Medulla oblongata (tissue), 1 donor: Measurements from ENCODE around the gene FUT1.
A peak's percentile ranks its signal among the peaks of the same experiment; 100 is the strongest.
"Not testable (repeated sequence)": the region's sequence is repeated elsewhere in the genome, so short reads cannot be mapped to it uniquely, and the experiment has no call there.

ENCODE experiments used
- DNase-seq: peaks from one replicate; pipeline ENCODE4 v3.0.0-alpha.2; 2015; ENCODE audit errors: extremely low spot score

FUT1 gene

DNA sequence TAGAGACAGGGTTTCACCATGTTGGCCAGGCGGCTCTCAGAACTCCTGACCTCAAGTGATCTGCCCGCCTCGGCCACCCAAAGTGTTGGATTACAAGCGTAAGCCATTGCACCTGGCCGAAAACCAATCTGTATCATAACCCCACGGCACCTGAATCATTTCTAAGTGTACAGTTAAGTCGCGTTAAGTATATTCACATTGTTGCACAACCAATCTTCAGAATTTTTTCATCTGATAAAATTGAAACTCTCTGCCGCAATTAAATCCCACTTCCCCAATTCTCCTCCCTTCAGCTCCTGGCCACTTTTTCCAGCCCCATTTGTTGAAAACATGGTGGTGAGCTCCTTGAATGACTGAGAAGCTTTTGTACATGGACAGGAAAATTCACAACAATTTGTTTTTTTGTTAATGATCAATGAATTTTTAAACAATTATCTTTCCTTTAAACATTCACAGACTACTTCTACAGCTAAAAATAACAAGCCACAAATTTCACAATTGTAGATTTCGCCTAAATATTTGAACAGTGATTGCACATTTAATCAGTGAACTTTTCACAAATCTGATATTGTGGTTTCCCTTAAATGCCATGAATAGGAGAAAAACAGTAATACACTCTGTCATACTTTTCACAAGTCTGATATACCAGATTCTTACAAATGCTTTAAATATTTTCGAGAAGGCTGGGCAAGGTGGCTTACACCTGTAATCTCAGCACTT is 16.7 kb upstream of the FUT1 start:
- no peak for DNase-seq

DNA sequence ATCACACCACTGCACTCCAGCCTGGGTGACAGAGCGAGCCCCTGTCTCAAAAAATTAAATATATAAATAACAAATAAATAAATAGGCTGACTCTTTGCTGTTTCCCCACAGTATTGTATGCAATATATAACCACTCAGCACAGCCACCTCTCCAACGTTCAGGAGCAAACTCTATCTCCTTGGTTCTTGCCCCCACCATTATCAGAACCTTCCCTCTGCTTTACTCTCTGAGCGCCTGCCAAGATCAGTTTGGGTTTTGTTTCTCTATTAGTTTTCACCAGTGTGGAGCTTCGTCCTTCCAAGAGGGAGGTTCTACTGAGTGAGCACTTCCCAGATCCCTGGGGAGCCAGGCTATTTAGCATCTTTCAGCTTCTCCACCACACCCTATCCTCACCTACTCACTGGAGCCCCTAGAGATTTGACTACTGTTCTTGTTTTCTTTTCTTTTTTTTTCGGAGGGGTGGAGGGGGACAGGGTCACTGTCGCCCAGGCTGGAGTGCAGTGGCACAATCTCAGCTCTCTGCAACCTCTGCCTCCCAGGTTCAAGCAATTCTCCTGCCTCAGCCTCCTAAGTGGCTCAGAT is 15.8 kb upstream of the FUT1 start:
- DNase-seq = not testable (repeated sequence)

DNA sequence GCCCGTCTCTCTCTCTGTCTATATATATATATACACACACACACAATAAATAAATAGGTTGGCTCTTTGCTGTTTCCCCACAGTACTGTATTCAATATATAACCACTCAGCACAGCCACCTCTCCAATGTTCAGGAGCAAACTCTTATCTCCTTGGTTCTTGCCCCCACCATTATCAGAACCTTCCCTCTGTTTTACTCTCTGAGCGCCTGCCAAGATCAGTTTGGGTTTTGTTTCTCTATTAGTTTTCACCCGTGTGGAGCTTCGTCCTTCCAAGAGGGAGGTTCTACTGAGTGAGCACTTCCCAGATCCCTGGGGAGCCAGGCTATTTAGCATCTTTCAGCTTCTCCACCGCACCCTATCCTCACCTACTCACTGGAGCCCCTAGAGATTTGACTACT is 13.4 kb upstream of the FUT1 start:
- not testable (repeated sequence) for DNase-seq

DNA sequence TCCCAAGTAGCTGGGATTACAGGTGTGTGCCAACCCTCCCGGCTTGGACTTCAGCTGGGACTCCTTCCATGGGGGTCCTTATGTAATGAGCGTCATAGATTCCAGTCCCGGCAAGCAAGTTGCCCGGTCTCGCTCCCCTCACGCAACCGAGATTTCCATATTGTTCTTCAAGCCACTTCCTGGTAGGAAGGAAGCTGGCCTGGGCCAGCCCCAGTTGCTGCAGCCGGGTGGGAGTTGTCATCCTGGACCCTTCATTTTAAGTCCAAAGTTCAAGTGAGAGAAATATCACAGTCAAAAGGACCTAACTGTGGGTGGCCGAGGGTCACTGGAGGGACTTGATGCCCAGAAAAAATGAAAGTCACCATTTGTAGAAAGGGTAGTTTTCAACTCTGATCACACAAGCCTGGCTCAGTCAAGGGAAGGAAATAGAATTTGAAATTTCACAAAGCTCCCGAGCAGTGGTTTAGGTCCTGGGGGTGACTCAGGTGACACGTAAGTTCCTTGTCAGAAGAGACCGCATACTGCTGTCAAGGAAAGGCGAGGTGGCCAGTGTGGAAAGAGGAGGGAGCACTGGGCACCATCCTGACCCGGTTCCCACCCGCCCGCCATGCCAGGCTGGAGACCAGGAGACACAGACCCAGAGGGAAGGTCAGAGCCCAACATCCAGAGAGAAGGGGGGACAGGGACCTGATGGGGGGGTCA is 8.2 kb upstream of the FUT1 start:
- DNase-seq = no peak

DNA sequence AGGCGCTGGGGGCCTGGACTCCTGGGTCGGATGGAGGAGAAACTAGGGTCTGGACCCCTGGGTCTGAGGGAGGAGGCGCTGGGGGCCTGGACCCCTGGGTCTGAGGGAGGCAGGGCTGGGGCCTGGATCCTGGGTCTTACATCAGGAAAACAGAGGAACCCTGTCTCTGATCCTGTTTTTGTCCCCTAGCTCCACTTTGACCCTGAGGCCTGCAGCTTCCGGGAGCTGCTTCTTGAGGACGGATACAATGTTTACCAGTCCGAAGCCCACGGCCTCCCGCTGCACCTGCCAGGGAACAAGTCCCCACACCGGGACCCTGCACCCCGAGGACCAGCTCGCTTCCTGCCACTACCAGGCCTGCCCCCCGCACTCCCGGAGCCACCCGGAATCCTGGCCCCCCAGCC is 5.3 kb upstream of the FUT1 start:
- no peak for DNase-seq

- no peak for DNase-seq
Observed at GRCh38 chr19:48757089-48757675, 4.7 kb upstream of the FUT1 start.

GRCh38 chr19:48756686-48757085 is 4.2 kb upstream of the FUT1 start:
- no peak for DNase-seq

DNA sequence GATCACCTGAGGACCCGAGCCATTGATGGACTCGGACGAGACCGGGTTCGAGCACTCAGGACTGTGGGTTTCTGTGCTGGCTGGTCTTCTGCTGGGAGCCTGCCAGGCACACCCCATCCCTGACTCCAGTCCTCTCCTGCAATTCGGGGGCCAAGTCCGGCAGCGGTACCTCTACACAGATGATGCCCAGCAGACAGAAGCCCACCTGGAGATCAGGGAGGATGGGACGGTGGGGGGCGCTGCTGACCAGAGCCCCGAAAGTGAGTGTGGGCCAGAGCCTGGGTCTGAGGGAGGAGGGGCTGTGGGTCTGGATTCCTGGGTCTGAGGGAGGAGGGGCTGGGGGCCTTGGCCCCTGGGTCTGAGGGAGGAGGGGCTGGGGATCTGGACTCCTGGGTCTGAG is 3.8 kb upstream of the FUT1 start:
- no peak for DNase-seq

DNA sequence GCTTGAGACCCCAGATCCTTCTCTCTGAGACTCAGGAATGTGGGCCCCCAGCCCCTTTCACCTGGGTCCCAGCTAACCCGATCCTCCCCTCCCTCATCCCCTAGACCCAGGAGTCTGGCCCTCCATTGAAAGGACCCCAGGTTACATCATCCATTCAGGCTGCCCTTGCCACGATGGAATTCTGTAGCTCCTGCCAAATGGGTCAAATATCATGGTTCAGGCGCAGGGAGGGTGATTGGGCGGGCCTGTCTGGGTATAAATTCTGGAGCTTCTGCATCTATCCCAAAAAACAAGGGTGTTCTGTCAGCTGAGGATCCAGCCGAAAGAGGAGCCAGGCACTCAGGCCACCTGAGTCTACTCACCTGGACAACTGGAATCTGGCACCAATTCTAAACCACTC is 3.3 kb upstream of the FUT1 start:
- DNase-seq = no peak

DNA sequence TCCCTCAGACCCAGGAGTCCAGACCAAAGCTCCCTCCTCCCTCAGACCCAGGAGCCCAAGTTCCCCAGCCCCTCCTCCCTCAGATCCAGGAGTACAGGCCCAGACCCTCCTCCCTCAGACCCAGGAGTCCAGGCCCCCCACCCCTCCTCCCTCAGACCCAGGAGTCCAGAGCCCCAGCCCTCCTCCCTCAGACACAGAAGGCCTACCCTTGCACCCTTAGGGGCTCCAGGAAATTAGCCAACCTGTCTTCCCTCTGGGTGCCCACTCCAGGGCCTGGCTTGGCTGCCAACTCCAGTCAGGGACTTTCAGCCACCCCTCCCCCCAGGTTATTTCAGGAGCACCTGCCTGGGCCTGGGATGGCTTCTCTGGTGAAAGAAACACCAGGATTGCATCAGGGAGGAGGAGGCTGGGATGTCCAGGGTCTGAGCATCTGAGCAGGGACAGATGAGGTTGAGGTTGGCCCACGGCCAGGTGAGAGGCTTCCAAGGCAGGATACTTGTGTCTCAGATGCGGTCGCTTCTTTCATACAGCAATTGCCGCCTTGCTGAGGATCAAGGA is 2.7 kb upstream of the FUT1 start, which contains the start of gene FGF21:
Gene FGF21, plus strand, starts transcription at position 441 of the 558 bp plus-strand sequence. CDS start 713 bp downstream, outside the sequence.
- DNase-seq = no peak

- no peak for DNase-seq
Observed at GRCh38 chr19:48751845-48752495, 471 bp downstream of the FUT1 start.

DNA sequence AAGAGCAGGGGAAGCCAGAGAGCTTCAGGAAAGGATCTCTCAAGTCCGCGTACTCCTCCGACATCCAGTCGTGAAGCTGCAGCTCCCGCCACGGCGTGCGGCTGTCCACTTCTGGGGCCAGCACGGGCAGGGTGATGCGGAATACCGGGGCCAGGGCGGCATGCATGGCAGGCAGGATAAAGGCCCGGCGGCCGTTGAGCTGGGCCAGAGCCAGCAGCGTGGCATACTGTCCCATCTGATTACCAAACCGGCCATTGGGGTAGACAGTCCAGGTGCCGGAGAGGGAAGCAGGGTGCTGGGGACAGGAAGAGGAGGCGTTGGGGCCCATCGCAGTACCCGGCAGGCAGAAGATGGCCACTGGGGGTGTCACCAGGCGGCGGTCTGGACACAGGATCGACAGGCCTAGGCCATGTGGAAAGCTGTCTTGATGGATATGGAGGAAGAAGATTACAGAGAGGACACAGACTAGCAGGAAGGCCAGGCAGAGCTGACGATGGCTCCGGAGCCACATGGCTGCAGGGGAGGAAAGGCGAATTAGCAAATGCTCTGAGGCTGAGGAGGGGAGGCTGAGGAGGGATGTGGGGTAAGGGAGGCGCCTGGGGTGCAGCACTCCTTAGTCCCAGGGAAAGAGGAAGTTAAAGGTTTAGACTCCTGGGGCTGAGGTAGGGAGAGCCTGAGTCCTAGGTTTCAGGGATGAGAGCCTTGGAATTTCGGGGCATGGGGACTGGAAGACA is 1.5 kb downstream of the FUT1 start:
- no peak for DNase-seq

DNA sequence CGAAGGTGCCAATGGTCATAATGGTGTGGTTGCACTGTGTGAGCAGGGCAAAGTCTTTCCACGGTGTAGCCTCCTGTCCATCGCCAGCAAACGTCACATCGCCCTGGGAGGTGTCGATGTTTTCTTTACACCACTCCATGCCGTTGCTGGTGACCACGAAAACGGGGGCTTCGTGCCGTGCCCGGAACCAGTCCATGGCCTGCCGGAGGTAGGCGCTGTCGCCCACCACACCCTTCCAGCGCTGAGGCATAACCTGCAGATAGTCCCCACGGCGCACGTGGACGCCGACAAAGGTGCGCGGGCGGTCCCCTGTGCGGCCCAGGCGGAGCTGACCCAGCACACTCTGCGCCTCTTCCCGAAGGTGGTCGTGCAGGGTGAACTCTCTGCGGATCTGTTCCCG is 2.1 kb downstream of the FUT1 start:
- DNase-seq = no peak

DNA sequence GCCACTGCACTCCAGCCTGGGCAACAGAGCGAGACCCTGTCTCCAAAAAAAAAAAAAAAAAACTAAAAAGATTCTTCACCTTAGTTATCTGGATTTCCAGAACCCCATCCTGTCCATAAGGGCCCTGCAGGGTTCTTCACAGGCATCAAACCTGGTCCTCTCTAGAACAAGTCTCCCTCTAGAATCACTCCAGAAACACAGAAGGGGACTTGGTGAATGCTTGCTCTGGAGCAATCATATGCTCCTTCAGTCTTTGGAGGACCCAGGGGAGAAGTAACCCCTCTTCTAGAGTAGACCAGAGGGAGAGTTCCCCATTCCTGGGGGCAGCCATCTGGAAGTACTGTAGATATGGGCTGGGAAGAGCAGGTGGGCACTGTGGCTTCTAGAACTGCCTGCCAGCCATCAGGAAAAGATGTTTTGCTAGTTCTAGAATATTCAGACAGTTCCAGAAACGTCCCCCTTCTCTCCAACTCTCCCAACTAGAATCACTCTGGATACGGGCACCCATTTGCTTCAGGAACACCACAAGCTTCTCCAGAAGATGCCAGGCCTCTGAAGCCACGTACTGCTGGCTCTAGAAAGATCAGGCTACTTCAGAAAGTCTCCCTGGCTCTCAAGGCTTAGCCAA is 2.8 kb downstream of the FUT1 start:
- no peak for DNase-seq

GRCh38 chr19:48746738-48747575 is 5.5 kb downstream of the FUT1 start, which contains the start of gene IZUMO1:
Gene IZUMO1, minus strand, starts transcription at chr19:48746909. Its CDS starts 1,050 bp downstream, at chr19:48745859.
- DNase-seq = peak; percentile 79

DNA sequence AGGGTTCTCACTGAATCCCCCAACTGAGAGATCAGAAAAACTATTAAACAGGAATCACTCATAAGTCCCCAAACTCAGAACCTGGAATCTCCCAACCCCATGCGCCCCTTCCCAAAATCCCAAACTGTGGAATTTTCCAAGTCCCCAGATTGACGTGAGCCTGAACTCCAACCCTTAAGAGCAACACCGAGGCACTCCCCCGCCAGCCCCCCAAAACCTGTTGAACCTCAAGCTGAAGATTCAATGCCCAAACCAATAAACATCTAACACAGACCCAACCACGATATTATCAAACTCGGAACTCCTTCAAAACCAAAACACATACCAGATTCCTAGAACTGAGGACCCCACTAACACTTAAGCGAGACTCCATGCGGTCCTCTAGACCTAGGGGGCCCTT is 6.3 kb downstream of the FUT1 start:
- no peak for DNase-seq

GRCh38 chr19:48745208-48745995 is 7.0 kb downstream of the FUT1 start:
- DNase-seq = peak; percentile 79

DNA sequence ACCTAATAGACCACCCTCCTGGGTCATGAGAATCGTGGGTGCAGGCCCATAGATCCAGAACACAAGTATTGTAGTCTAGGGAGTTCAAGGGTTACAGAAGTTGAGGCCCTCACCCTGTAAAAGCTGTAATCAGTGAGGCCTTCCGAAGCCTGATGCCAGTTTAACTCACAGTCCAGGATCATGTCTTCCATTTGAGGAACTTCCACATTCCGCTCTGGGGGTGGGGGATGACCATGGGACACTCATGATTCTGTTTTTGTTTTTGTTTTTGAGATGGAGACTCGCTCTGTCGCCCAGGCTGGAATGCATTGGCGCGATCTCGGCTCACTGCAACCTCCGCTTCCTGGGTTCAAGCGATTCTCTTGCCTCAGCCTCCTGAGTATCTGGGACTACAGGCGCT is 10.3 kb downstream of the FUT1 start:
- no peak for DNase-seq
